GM10266 (cell line): ENCODE data around the gene TP53BP2.
"Not testable (repeated sequence)": the region's sequence is repeated elsewhere in the genome, so short reads cannot be mapped to it uniquely, and the experiment has no call there.

Experiments used
- DNase-seq: peaks from one replicate; pipeline ENCODE4 v3.0.0; 2012; ENCODE audit errors: extremely low spot score
- CTCF ChIP-seq: IDR thresholded peaks from 2 replicates; pipeline ENCODE4 v1.5.1; 2012; ENCODE audit warnings: mild to moderate bottlenecking, low read depth; ENCODE audit not compliant: control insufficient read depth, insufficient read depth; ENCODE audit errors: missing control alignments

TP53BP2 gene

GRCh38 chr1:223845810-223846682, at the start of gene TP53BP2:
TSS of gene TP53BP2 (minus strand) at chr1:223845947. CDS start at chr1:223845680, 267 bp downstream.
- peak; percentile 71 for TF ChIP-seq CTCF

GRCh38 chr1:223890494-223890893, 44.7 kb upstream of the TP53BP2 start:
- DNase-seq = not testable (repeated sequence)

More at GRCh38 chr1:223845810-223846682, at the start of gene TP53BP2:
- DNase-seq = peak; percentile 94

- not testable (repeated sequence) for DNase-seq
Measured at GRCh38 chr1:223889319-223889718, 43.6 kb upstream of the TP53BP2 start.

GRCh38 chr1:223887747-223888418, 42.1 kb upstream of the TP53BP2 start:
- no peak for TF ChIP-seq CTCF
- no peak for DNase-seq

- DNase-seq = no peak
- no peak for TF ChIP-seq CTCF
Measured at GRCh38 chr1:223886516-223886921, 40.8 kb upstream of the TP53BP2 start.

- no peak for DNase-seq
- no peak for TF ChIP-seq CTCF
Measured at GRCh38 chr1:223885614-223886013, 39.9 kb upstream of the TP53BP2 start.

GRCh38 chr1:223878598-223879325, 33.0 kb upstream of the TP53BP2 start:
- TF ChIP-seq CTCF = no peak
- no peak for DNase-seq

GRCh38 chr1:223877804-223878203, 32.1 kb upstream of the TP53BP2 start:
- TF ChIP-seq CTCF = no peak
- no peak for DNase-seq
